Sigmoid colon (tissue), 7 donors: Measurements from ENCODE around the gene ARSI. TPM values are rescaled to one million over a fixed set of nuclear protein-coding genes. Genes with fewer than 3 reads are reported as not detected.

Experiments
- DNase-seq: peaks from one replicate; pipeline ENCODE4 v3.0.0-alpha.2; 2019
- H3K27ac ChIP-seq, 4 donors: fragments of 200-600 bp; sonication (generic); one replicate each; pipeline ENCODE4 v1.5.1; 2016 to 2019; ENCODE audit warnings: mild to moderate bottlenecking in 1 of 4
- H3K27me3 ChIP-seq, 3 donors: fragments of 200-600 bp; sonication (generic); one replicate each; pipeline ENCODE4 v1.5.1; 2019; ENCODE audit warnings: mild to moderate bottlenecking in 1 of 3
- H3K36me3 ChIP-seq, 4 donors: fragments of 200-600 bp; sonication (generic); one replicate each; pipeline ENCODE4 v1.5.1; 2016 to 2019
- H3K4me1 ChIP-seq, 4 donors: fragments of 200-600 bp; sonication (generic); one replicate each; pipeline ENCODE4 v1.5.1; 2017 to 2019
- H3K4me3 ChIP-seq, 4 donors: fragments of 200-600 bp; sonication (generic); one replicate each; pipeline ENCODE4 v1.5.1; 2017 to 2019; ENCODE audit warnings: mild to moderate bottlenecking in 2 of 4, moderate library complexity in 1 of 4
- H3K9me3 ChIP-seq, 4 donors: fragments of 200-600 bp in 3 of 4; sonication (generic) in 3 of 4; one replicate each; pipeline versions ENCODE4 v1.5.1 to v1.6.1; 2013 to 2019
- EP300 ChIP-seq, 4 donors: sonication (generic); formaldehyde crosslinking; IDR thresholded peaks; one replicate each; pipeline ENCODE4 v1.6.1; 2017; ENCODE audit warnings: antibody characterized with exemption in 4 of 4
- POLR2A ChIP-seq, 2 donors: fragments of 450-650 bp; IDR thresholded peaks; one replicate each; pipeline ENCODE4 v1.6.1; 2016; ENCODE audit warnings: antibody characterized with exemption in 2 of 2, mild to moderate bottlenecking in 2 of 2, moderate library complexity in 2 of 2
- POLR2AphosphoS5 ChIP-seq, 4 donors: sonication (generic); formaldehyde crosslinking; IDR thresholded peaks; one replicate each; pipeline ENCODE4 v1.6.1; 2017; ENCODE audit warnings: antibody characterized with exemption in 4 of 4
- WGBS, 2 donors: extraction: QIAGEN DNeasy Blood & Tissue Kit; methylation state at CpG; one replicate each; pipeline ENCODE4 v1.1.7; 2013; 5-methylcytosine and 5-hydroxymethylcytosine counted together
- intact Hi-C: fragments of 100-400 bp; cut with DNase I; formaldehyde crosslinking; loops from one replicate; pipeline ENCODE4 v1.15.1; 2023
- polyA plus RNA-seq, 3 donors: library from polyadenylated mRNA; stranded (reverse); fragments of 200-250 nt; gene quantifications; one replicate each; pipeline ENCODE4 v1.2.3, GENCODE V29; 2013
- total RNA-seq, 4 donors: library from RNA; depleted of rRNA; stranded (reverse); fragments of >200 nt; gene quantifications; one replicate each; pipeline ENCODE4 v1.1.0, GENCODE V29; 2016
- TF ChIP-seq, protein P1 (sequence below), 4 experiments: fragments of 450-650 bp in 3 of 4; fragments of 200-600 bp in 1 of 4; IDR thresholded peaks; one replicate each; pipeline ENCODE4 v1.5.1; 2016 to 2019; ENCODE audit warnings: antibody characterized with exemption in 4 of 4, mild to moderate bottlenecking in 3 of 4, moderate library complexity in 2 of 4
- donor health status: healthy with polysubstance abuse.
- donor health status: Bipolar disorder and iron deficiency.
- donor health status: healthy.

ARSI gene
- total and polyA plus RNA-seq, 7 donors, result 0.63 to 3.3 (median 1.5) TPM; not detected in 2

GRCh38 chr5:150307617-150308426, 5.1 kb upstream of the ARSI start:
- DNase-seq, result no peak
- peak overlapping the region in 2 of 4 donors; percentile 25 to 40 for H3K27ac ChIP-seq
- WGBS, 2 donors, result 56 to 81% methylated on average over 11 of the region's 11 CpGs
- no peaks in the 10 kb centered on the region for H3K36me3 ChIP-seq
- H3K4me3 ChIP-seq, result no peak overlapping the region
- no peaks in the 10 kb centered on the region for H3K9me3 ChIP-seq
- intact Hi-C loops, result no loop called here
- H3K27me3 ChIP-seq, result peaks cover 0 to under 1% (median 0%) of the 10 kb centered on the region in 3 donors
- H3K4me1 ChIP-seq, result peaks cover 0 to 22% (median 12%) of the 10 kb centered on the region in 4 donors
- TF ChIP-seq, protein P1, sequence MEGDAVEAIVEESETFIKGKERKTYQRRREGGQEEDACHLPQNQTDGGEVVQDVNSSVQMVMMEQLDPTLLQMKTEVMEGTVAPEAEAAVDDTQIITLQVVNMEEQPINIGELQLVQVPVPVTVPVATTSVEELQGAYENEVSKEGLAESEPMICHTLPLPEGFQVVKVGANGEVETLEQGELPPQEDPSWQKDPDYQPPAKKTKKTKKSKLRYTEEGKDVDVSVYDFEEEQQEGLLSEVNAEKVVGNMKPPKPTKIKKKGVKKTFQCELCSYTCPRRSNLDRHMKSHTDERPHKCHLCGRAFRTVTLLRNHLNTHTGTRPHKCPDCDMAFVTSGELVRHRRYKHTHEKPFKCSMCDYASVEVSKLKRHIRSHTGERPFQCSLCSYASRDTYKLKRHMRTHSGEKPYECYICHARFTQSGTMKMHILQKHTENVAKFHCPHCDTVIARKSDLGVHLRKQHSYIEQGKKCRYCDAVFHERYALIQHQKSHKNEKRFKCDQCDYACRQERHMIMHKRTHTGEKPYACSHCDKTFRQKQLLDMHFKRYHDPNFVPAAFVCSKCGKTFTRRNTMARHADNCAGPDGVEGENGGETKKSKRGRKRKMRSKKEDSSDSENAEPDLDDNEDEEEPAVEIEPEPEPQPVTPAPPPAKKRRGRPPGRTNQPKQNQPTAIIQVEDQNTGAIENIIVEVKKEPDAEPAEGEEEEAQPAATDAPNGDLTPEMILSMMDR (IDR thresholded peaks at IDR 0.05), result no peak
- TF ChIP-seq POLR2AphosphoS5 (IDR thresholded peaks at IDR 0.05) (no peak), POLR2A (IDR thresholded peaks at IDR 0.05) (no peak), EP300 (IDR thresholded peaks at IDR 0.05) (no peak)

DNA sequence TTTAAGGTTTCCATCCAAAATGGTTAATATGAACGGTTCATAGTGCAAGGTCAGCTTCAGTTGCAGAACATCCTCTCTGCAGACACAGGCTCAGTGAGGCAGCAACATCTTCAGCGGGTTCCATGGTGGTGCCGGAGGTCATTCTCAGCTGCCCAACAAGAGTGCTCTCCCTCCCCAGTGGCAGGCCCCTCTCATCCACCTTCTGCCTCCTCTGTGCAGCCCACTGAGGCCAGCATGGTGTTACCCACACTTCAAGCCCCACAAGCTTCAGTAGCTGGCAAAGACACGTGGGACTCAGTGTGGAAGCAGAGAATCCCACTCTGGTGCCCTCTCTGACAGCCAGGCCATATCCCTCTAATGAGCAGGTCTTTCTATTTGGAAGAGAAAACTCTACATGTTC, 4.1 kb upstream of the ARSI start:
- peak overlapping the region in 2 of 4 donors; percentile 20 to 40 for H3K27ac ChIP-seq
- intact Hi-C loops, result no loop called here

DNA sequence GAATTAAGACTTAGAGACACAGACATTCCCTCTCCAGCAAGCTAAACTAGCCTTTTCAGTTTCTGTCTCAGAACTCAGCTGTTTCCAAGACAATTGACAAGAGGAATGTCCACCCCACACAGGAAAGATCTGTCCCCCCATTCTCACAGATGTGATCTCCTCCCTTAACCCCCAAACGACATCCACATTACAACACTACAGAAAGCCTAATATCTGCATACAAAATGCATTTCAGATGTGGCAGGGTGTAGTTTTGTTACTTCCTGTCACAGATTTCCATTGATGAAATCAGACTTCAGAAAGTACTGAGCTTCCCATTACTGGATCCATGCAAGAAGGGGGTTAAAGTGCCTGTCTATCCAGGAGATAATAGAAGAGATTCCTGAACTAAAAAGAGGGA, 2.9 kb upstream of the ARSI start:
- Histone ChIP-seq H3K36me3 (no peaks in the 10 kb centered on the region), H3K4me3 (no peak overlapping the region), H3K27ac (peak overlapping the region in 3 of 4 donors; percentile 25 to 86 (median 78)), H3K9me3 (no peaks in the 10 kb centered on the region), H3K4me1 (peaks cover 0 to 44% (median 30%) of the 10 kb centered on the region in 4 donors), H3K27me3 (peaks cover 0 to 11% (median 0%) of the 10 kb centered on the region in 3 donors)
- intact Hi-C loops, result no loop called here
- WGBS, 2 donors, result 36 to 52% methylated on average over 1 of the region's 1 CpG
- no peak for DNase-seq
- TF ChIP-seq POLR2AphosphoS5 (IDR thresholded peaks at IDR 0.05) (no peak), POLR2A (IDR thresholded peaks at IDR 0.05) (no peak), EP300 (IDR thresholded peaks at IDR 0.05) (no peak)
- TF ChIP-seq, protein P1 (IDR thresholded peaks at IDR 0.05), result no peak

More for the DNA sequence above, 4.1 kb upstream of the ARSI start:
- Histone ChIP-seq H3K36me3 (no peaks in the 10 kb centered on the region), H3K4me1 (peaks cover 0 to 32% (median 23%) of the 10 kb centered on the region in 4 donors), H3K27me3 (peaks cover 0 to 10% (median 0%) of the 10 kb centered on the region in 3 donors), H3K4me3 (no peak overlapping the region), H3K9me3 (no peaks in the 10 kb centered on the region)
- no peak for DNase-seq
- TF ChIP-seq POLR2A (IDR thresholded peaks at IDR 0.05), result no peak
- TF ChIP-seq, protein P1 (IDR thresholded peaks at IDR 0.05), result no peak
- no peak for TF ChIP-seq EP300 (IDR thresholded peaks at IDR 0.05)
- TF ChIP-seq POLR2AphosphoS5 (IDR thresholded peaks at IDR 0.05), result no peak
- WGBS, 2 donors, result 91 to 95% methylated on average over 4 of the region's 4 CpGs

DNA sequence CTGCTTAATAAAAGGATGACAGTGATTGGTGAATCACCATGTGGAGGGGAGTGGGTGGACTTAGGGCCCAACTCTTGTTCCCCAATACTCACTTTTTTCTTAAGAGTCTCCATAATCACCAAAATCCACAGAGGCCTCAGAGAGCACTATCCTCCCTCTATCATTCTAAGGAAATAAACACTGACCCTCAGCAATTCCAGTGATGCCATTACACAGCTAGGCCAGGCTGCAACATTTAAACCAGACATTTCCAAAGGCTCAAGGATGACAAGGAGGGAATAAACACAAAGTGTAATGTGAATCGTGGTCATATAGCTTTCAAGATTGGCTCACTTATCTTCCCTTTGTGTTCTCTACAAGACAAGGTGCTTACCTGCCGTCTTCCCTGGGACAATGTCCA, 2.4 kb upstream of the ARSI start:
- Histone ChIP-seq H3K27ac (peak overlapping the region in 3 of 4 donors; percentile 74 to 86 (median 78)), H3K4me3 (no peak overlapping the region), H3K9me3 (no peaks in the 10 kb centered on the region), H3K4me1 (peaks cover 0 to 48% (median 33%) of the 10 kb centered on the region in 4 donors), H3K27me3 (peaks cover 0 to 11% (median 0%) of the 10 kb centered on the region in 3 donors), H3K36me3 (no peaks in the 10 kb centered on the region)
- WGBS, 2 donors, result 63 to 84% methylated on average over 2 of the region's 2 CpGs
- intact Hi-C loops, result no loop called here
- TF ChIP-seq EP300 (IDR thresholded peaks at IDR 0.05), result no peak
- TF ChIP-seq POLR2AphosphoS5 (IDR thresholded peaks at IDR 0.05), result no peak
- no peak for TF ChIP-seq POLR2A (IDR thresholded peaks at IDR 0.05)
- DNase-seq, result no peak

DNA sequence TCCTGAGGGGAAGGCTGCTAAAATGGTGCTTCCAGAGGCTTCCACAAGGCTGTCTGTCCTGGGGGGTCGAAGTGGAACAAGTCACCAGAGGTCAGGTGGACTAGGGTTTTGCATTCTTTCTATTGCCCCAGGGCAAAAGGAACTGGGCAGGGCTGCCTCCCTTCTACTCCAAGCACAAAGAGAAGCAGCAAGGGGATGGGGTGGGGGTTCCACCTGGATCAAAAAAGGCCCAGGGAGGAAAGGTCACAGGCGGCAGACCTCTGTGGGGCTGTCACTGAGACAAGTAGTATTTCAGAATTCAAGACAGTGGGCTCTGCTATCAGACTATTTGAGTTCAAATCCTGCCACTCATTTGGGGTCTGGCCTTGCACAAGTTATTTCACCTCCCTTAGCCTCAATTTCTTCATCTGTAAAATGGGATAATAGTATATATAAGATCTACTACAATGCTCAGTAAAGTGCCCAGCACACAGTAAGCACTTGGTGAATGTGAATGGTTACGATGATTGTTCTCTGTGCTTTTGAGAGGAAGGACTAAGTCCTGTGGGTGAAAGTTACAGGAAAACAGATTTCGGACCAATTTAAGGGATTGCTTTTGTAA, 1.9 kb upstream of the ARSI start:
- Histone ChIP-seq H3K4me3 (no peak overlapping the region), H3K36me3 (no peaks in the 10 kb centered on the region), H3K27me3 (peaks cover 0 to 11% (median 0%) of the 10 kb centered on the region in 3 donors), H3K27ac (peak overlapping the region; percentile 25 to 86 (median 76)), H3K9me3 (no peaks in the 10 kb centered on the region), H3K4me1 (peaks cover 0 to 53% (median 37%) of the 10 kb centered on the region in 4 donors)
- TF ChIP-seq POLR2A (IDR thresholded peaks at IDR 0.05) (no peak), POLR2AphosphoS5 (IDR thresholded peaks at IDR 0.05) (no peak), EP300 (IDR thresholded peaks at IDR 0.05) (no peak)
- TF ChIP-seq, protein P1 (IDR thresholded peaks at IDR 0.05), result no peak
- no peak for DNase-seq
- intact Hi-C loops, result no loop called here
- 81 to 85% methylated on average over 4 of the region's 4 CpGs for WGBS, 2 donors
